Activated naive CD4-positive, alpha-beta T cell treated with anti-CD3 and anti-CD28 coated beads, Interleukin-2, amount 50 U/mL, for 24 hours (primary cell): Measurements from ENCODE around the gene ABHD17C.

Experiments used
- H3K27ac Mint-ChIP-seq: one replicate; pipeline ENCODE4 v1.8.0; 2021; ENCODE audit warnings: mild to moderate bottlenecking, mixed read lengths
- H3K27me3 Mint-ChIP-seq: one replicate; pipeline ENCODE4 v1.8.0; 2021; ENCODE audit warnings: mixed read lengths
- H3K36me3 Mint-ChIP-seq: one replicate; pipeline ENCODE4 v1.8.0; 2021; ENCODE audit warnings: mixed read lengths
- H3K4me1 Mint-ChIP-seq: one replicate; pipeline ENCODE4 v1.8.0; 2021; ENCODE audit warnings: mixed read lengths
- H3K4me3 Mint-ChIP-seq: one replicate; pipeline ENCODE4 v1.8.0; 2021; ENCODE audit warnings: mild to moderate bottlenecking, mixed read lengths
- H3K9me3 Mint-ChIP-seq: one replicate; pipeline ENCODE4 v1.8.0; 2021; ENCODE audit warnings: mixed read lengths

ABHD17C gene

GRCh38 chr15:80778964-80779657, 84.0 kb downstream of the ABHD17C start, which contains the start of gene CEMIP:
Gene CEMIP (plus strand): TSS chr15:80779370. CDS start chr15:80873880, 94,510 bp downstream.
- Mint-ChIP-seq H3K27ac (no peak within 1 kb of the TSS), H3K27me3 (peaks cover 29% of the 10 kb centered on the region), H3K36me3 (no peaks in the 10 kb centered on the region), H3K9me3 (no peaks in the 10 kb centered on the region), H3K4me1 (peaks cover 11% of the 10 kb centered on the region), H3K4me3 (peak within 1 kb of the TSS; percentile 55)

- no peak overlapping the region for H3K27ac Mint-ChIP-seq
- no peaks in the 10 kb centered on the region for H3K9me3 Mint-ChIP-seq
- H3K4me1 Mint-ChIP-seq: peaks cover 11% of the 10 kb centered on the region
- H3K36me3 Mint-ChIP-seq: no peaks in the 10 kb centered on the region
- H3K4me3 Mint-ChIP-seq: peak overlapping the region; percentile 55
- peaks cover 27% of the 10 kb centered on the region for H3K27me3 Mint-ChIP-seq
Observed at GRCh38 chr15:80779658-80780415, 84.7 kb downstream of the ABHD17C start.

- no peak overlapping the region for H3K4me3 Mint-ChIP-seq
- H3K36me3 Mint-ChIP-seq: no peaks in the 10 kb centered on the region
- H3K27me3 Mint-ChIP-seq: peaks cover 27% of the 10 kb centered on the region
- no peak overlapping the region for H3K27ac Mint-ChIP-seq
- no peaks in the 10 kb centered on the region for H3K9me3 Mint-ChIP-seq
- peaks cover 11% of the 10 kb centered on the region for H3K4me1 Mint-ChIP-seq
Observed at GRCh38 chr15:80780416-80781221, 85.5 kb downstream of the ABHD17C start.

- Mint-ChIP-seq H3K9me3 (no peaks in the 10 kb centered on the region), H3K27ac (no peak overlapping the region), H3K36me3 (no peaks in the 10 kb centered on the region), H3K4me3 (no peak overlapping the region), H3K4me1 (peaks cover 11% of the 10 kb centered on the region), H3K27me3 (peaks cover 23% of the 10 kb centered on the region)
Observed at GRCh38 chr15:80783260-80783659, 88.2 kb downstream of the ABHD17C start.

- Mint-ChIP-seq H3K27me3 (peaks cover 20% of the 10 kb centered on the region), H3K27ac (no peak overlapping the region), H3K4me1 (peaks cover 6% of the 10 kb centered on the region), H3K36me3 (no peaks in the 10 kb centered on the region), H3K9me3 (no peaks in the 10 kb centered on the region), H3K4me3 (no peak overlapping the region)
Observed at GRCh38 chr15:80785335-80785734, 90.2 kb downstream of the ABHD17C start.

- H3K9me3 Mint-ChIP-seq: no peaks in the 10 kb centered on the region
- H3K36me3 Mint-ChIP-seq: no peaks in the 10 kb centered on the region
- no peak overlapping the region for H3K4me3 Mint-ChIP-seq
- H3K27ac Mint-ChIP-seq: no peak overlapping the region
- H3K4me1 Mint-ChIP-seq: peaks cover 6% of the 10 kb centered on the region
- H3K27me3 Mint-ChIP-seq: peaks cover 20% of the 10 kb centered on the region
Observed at GRCh38 chr15:80785811-80786354, 90.8 kb downstream of the ABHD17C start.

- no peaks in the 10 kb centered on the region for H3K9me3 Mint-ChIP-seq
- no peak overlapping the region for H3K27ac Mint-ChIP-seq
- H3K4me1 Mint-ChIP-seq: peaks cover 6% of the 10 kb centered on the region
- H3K4me3 Mint-ChIP-seq: no peak overlapping the region
- no peaks in the 10 kb centered on the region for H3K36me3 Mint-ChIP-seq
- H3K27me3 Mint-ChIP-seq: peaks cover 7% of the 10 kb centered on the region
Observed at GRCh38 chr15:80787316-80787715, 92.2 kb downstream of the ABHD17C start.

GRCh38 chr15:80788536-80788935, 93.4 kb downstream of the ABHD17C start:
- H3K27ac Mint-ChIP-seq: no peak overlapping the region
- no peak overlapping the region for H3K4me3 Mint-ChIP-seq
- H3K36me3 Mint-ChIP-seq: no peaks in the 10 kb centered on the region
- peaks cover 7% of the 10 kb centered on the region for H3K27me3 Mint-ChIP-seq
- no peaks in the 10 kb centered on the region for H3K9me3 Mint-ChIP-seq
- H3K4me1 Mint-ChIP-seq: peaks cover 3% of the 10 kb centered on the region

- Mint-ChIP-seq H3K4me3 (no peak overlapping the region), H3K9me3 (no peaks in the 10 kb centered on the region), H3K27me3 (peaks cover 7% of the 10 kb centered on the region), H3K27ac (no peak overlapping the region), H3K36me3 (no peaks in the 10 kb centered on the region), H3K4me1 (no peaks in the 10 kb centered on the region)
Observed at GRCh38 chr15:80789296-80789695, 94.2 kb downstream of the ABHD17C start.

- Mint-ChIP-seq H3K36me3 (no peaks in the 10 kb centered on the region), H3K9me3 (no peaks in the 10 kb centered on the region), H3K4me3 (no peak overlapping the region), H3K4me1 (no peaks in the 10 kb centered on the region), H3K27ac (no peak overlapping the region), H3K27me3 (peaks cover 9% of the 10 kb centered on the region)
Observed at GRCh38 chr15:80789796-80790195, 94.7 kb downstream of the ABHD17C start.

- Mint-ChIP-seq H3K4me1 (no peaks in the 10 kb centered on the region), H3K4me3 (no peak overlapping the region), H3K36me3 (no peaks in the 10 kb centered on the region), H3K27ac (no peak overlapping the region), H3K27me3 (peaks cover 10% of the 10 kb centered on the region), H3K9me3 (no peaks in the 10 kb centered on the region)
Observed at GRCh38 chr15:80790236-80790635, 95.1 kb downstream of the ABHD17C start.

- Mint-ChIP-seq H3K27me3 (peaks cover 10% of the 10 kb centered on the region), H3K4me1 (no peaks in the 10 kb centered on the region), H3K4me3 (no peak overlapping the region), H3K36me3 (no peaks in the 10 kb centered on the region), H3K27ac (no peak overlapping the region), H3K9me3 (no peaks in the 10 kb centered on the region)
Observed at GRCh38 chr15:80791004-80791403, 95.9 kb downstream of the ABHD17C start.

GRCh38 chr15:80796407-80796806, 101.3 kb downstream of the ABHD17C start:
- Mint-ChIP-seq H3K27ac (no peak overlapping the region), H3K9me3 (no peaks in the 10 kb centered on the region), H3K4me3 (no peak overlapping the region), H3K27me3 (peaks cover 6% of the 10 kb centered on the region), H3K36me3 (no peaks in the 10 kb centered on the region), H3K4me1 (no peaks in the 10 kb centered on the region)

GRCh38 chr15:80798911-80799310, 103.8 kb downstream of the ABHD17C start:
- Mint-ChIP-seq H3K4me1 (peaks cover 8% of the 10 kb centered on the region), H3K9me3 (no peaks in the 10 kb centered on the region), H3K36me3 (no peaks in the 10 kb centered on the region), H3K4me3 (no peak overlapping the region), H3K27me3 (peaks cover 6% of the 10 kb centered on the region), H3K27ac (no peak overlapping the region)

- peaks cover 3% of the 10 kb centered on the region for H3K27me3 Mint-ChIP-seq
- no peak overlapping the region for H3K27ac Mint-ChIP-seq
- H3K36me3 Mint-ChIP-seq: no peaks in the 10 kb centered on the region
- peaks cover 19% of the 10 kb centered on the region for H3K4me1 Mint-ChIP-seq
- H3K4me3 Mint-ChIP-seq: no peak overlapping the region
- H3K9me3 Mint-ChIP-seq: no peaks in the 10 kb centered on the region
Observed at GRCh38 chr15:80800067-80800466, 105.0 kb downstream of the ABHD17C start.
